H9 (cell line): ENCODE results near the gene GUCY1A1. TPM values are rescaled to one million over a fixed set of nuclear protein-coding genes. Genes with fewer than 3 reads are reported as not detected.

Experiments used
- DNase-seq: peaks from one replicate; pipeline ENCODE4 v3.0.0-alpha.2; 2017
- H2AFZ ChIP-seq: one replicate; pipeline ENCODE4 v1.6.1; 2013; ENCODE audit warnings: mild to moderate bottlenecking, low read length, control low read depth, moderate library complexity
- H2AK5ac ChIP-seq: 2 replicates; pipeline ENCODE4 v1.6.1; 2013; ENCODE audit warnings: low read length, control low read depth, mixed read lengths; ENCODE audit not compliant: insufficient read length
- H2BK120ac ChIP-seq: one replicate; pipeline ENCODE4 v1.6.1; 2013; ENCODE audit warnings: low read depth, mild to moderate bottlenecking, low read length, control low read depth, inconsistent platforms; ENCODE audit not compliant: poor library complexity, severe bottlenecking
- H2BK12ac ChIP-seq: 2 replicates; pipeline ENCODE4 v1.6.1; 2013; ENCODE audit warnings: low read length, control low read depth, mixed read lengths, low read depth; ENCODE audit not compliant: insufficient read length
- H2BK15ac ChIP-seq: 2 replicates; pipeline ENCODE4 v1.6.1; 2013; ENCODE audit warnings: low read depth, low read length, control low read depth
- H2BK20ac ChIP-seq: one replicate; pipeline ENCODE4 v1.6.1; 2013; ENCODE audit warnings: low read depth, mild to moderate bottlenecking, low read length, control low read depth, inconsistent platforms; ENCODE audit not compliant: poor library complexity, severe bottlenecking
- H2BK5ac ChIP-seq: 2 replicates; pipeline ENCODE4 v1.6.1; 2013; ENCODE audit warnings: low read length, control low read depth, mixed read lengths; ENCODE audit not compliant: insufficient read length
- H3K14ac ChIP-seq: 2 replicates; pipeline ENCODE4 v1.6.1; 2013; ENCODE audit warnings: low read length, control low read depth; ENCODE audit not compliant: insufficient read depth
- H3K18ac ChIP-seq: 2 replicates; pipeline ENCODE4 v1.6.1; 2013; ENCODE audit warnings: low read depth, mild to moderate bottlenecking, mixed read lengths, low read length, control low read depth; ENCODE audit not compliant: insufficient read length
- H3K23ac ChIP-seq: 2 replicates; pipeline ENCODE4 v1.6.1; 2013; ENCODE audit warnings: low read length, control low read depth, mixed read lengths, low read depth; ENCODE audit not compliant: insufficient read length
- H3K23me2 ChIP-seq: 2 replicates; pipeline ENCODE4 v1.6.1; 2013; ENCODE audit warnings: low read depth, mild to moderate bottlenecking, mixed read lengths, low read length, control low read depth; ENCODE audit not compliant: insufficient read length, poor library complexity, severe bottlenecking
- H3K27ac ChIP-seq: 2 replicates; pipeline ENCODE4 v1.5.1; 2013; ENCODE audit warnings: low read length, control low read depth, mixed read lengths, low read depth; ENCODE audit not compliant: insufficient read length
- H3K27me3 ChIP-seq: 2 replicates; pipeline ENCODE4 v1.6.1; 2013; ENCODE audit warnings: low read length, control low read depth, inconsistent platforms; ENCODE audit not compliant: insufficient read depth
- H3K4ac ChIP-seq: 2 replicates; pipeline ENCODE4 v1.6.1; 2013; ENCODE audit warnings: low read depth, mild to moderate bottlenecking, control low read depth, inconsistent platforms, low read length, moderate library complexity
- H3K4me1 ChIP-seq: 2 replicates; pipeline ENCODE4 v1.6.1; 2013; ENCODE audit warnings: low read length, control low read depth, inconsistent platforms; ENCODE audit not compliant: insufficient read depth
- H3K4me2 ChIP-seq: 2 replicates; pipeline ENCODE4 v1.6.1; 2013; ENCODE audit warnings: low read length, control low read depth, mixed read lengths; ENCODE audit not compliant: insufficient read length, insufficient read depth
- H3K56ac ChIP-seq: 2 replicates; pipeline ENCODE4 v1.6.1; 2013; ENCODE audit warnings: low read depth, mild to moderate bottlenecking, mixed read lengths, low read length, control low read depth; ENCODE audit not compliant: insufficient read length
- H3K79me1 ChIP-seq: 2 replicates; pipeline ENCODE4 v1.6.1; 2013; ENCODE audit warnings: low read depth, mild to moderate bottlenecking, moderate library complexity, low read length, control low read depth, inconsistent platforms; ENCODE audit not compliant: insufficient read depth, poor library complexity, severe bottlenecking
- H3K79me2 ChIP-seq: 2 replicates; pipeline ENCODE4 v1.6.1; 2013; ENCODE audit warnings: low read length, control low read depth, inconsistent platforms; ENCODE audit not compliant: insufficient read depth
- H3K9ac ChIP-seq: 2 replicates; pipeline ENCODE4 v1.6.1; 2013; ENCODE audit warnings: low read length, control low read depth, mixed read lengths; ENCODE audit not compliant: insufficient read length; ENCODE audit errors: extremely low read depth
- H3K9me3 ChIP-seq: one replicate; pipeline ENCODE4 v1.6.1; 2013; ENCODE audit warnings: low read depth, low read length, inconsistent platforms; ENCODE audit not compliant: control insufficient read depth
- H3T11ph ChIP-seq: one replicate; pipeline ENCODE4 v1.6.1; 2013; ENCODE audit warnings: mild to moderate bottlenecking, low read length, control low read depth, inconsistent platforms
- H4K20me1 ChIP-seq: one replicate; pipeline ENCODE4 v1.6.1; 2013; ENCODE audit not compliant: control insufficient read depth, insufficient read length, insufficient read depth
- H4K5ac ChIP-seq: 2 replicates; pipeline ENCODE4 v1.6.1; 2013; ENCODE audit warnings: low read depth, mild to moderate bottlenecking, mixed read lengths, low read length, control low read depth; ENCODE audit not compliant: insufficient read length
- H4K8ac ChIP-seq: replicated peaks from 2 replicates; pipeline ENCODE4 v1.6.1; 2013; ENCODE audit warnings: low read length, control low read depth, mixed read lengths, low read depth; ENCODE audit not compliant: insufficient read length
- H4K91ac ChIP-seq: 2 replicates; pipeline ENCODE4 v1.6.1; 2013; ENCODE audit warnings: low read depth, mild to moderate bottlenecking, moderate library complexity, mixed read lengths, low read length, control low read depth; ENCODE audit not compliant: insufficient read length
- H3K27ac Mint-ChIP-seq, 3 experiments: 2 replicates in 2 of 3; 3 replicates in 1 of 3; pipeline ENCODE4 v1.8.0; 2020 to 2021; ENCODE audit warnings: mixed read lengths in 3 of 3, mild to moderate bottlenecking in 1 of 3, moderate library complexity in 1 of 3
- H3K27me3 Mint-ChIP-seq: 2 replicates; pipeline ENCODE4 v1.8.0; 2021; ENCODE audit warnings: low read depth, mild to moderate bottlenecking, moderate library complexity, mixed read lengths
- H3K36me3 Mint-ChIP-seq, 3 experiments: 2 replicates in 2 of 3; 3 replicates in 1 of 3; pipeline ENCODE4 v1.8.0; 2020 to 2021; ENCODE audit warnings: low read depth in 3 of 3, mixed read lengths in 3 of 3; ENCODE audit not compliant: insufficient read depth in 1 of 3
- H3K4me1 Mint-ChIP-seq, 2 experiments: 2 replicates each; pipeline ENCODE4 v1.8.0; 2020; ENCODE audit warnings: mixed read lengths in 2 of 2
- H3K4me3 Mint-ChIP-seq, 2 experiments: 2 replicates in 1 of 2; 3 replicates in 1 of 2; pipeline ENCODE4 v1.8.0; 2020 to 2021; ENCODE audit warnings: mild to moderate bottlenecking in 2 of 2, mixed read lengths in 2 of 2, moderate library complexity in 1 of 2
- H3K9me3 Mint-ChIP-seq, 2 experiments: 2 replicates in 1 of 2; 3 replicates in 1 of 2; pipeline ENCODE4 v1.8.0; 2020; ENCODE audit warnings: mild to moderate bottlenecking in 2 of 2, mixed read lengths in 2 of 2, moderate library complexity in 1 of 2
- WGBS: extraction: QIAGEN DNeasy Blood & Tissue Kit; methylation state at CpG from one replicate; pipeline ENCODE4 v1.1.7; 2013; ENCODE audit warnings: missing lambda C conversion rate, low lambda C conversion rate, mixed read lengths; ENCODE audit not compliant: insufficient read length; ENCODE audit errors: extremely low coverage; 5-methylcytosine and 5-hydroxymethylcytosine counted together
- total RNA-seq: library from RNA; stranded (reverse); gene quantifications from 2 replicates; pipeline ENCODE4 v1.2.1, GENCODE V29; 2021
- TF ChIP-seq, protein P1 (sequence below): fragments of 200-600 bp; sonication (generic); conservative IDR thresholded peaks from 3 replicates; pipeline ENCODE4 v1.8.0; 2021; ENCODE audit warnings: antibody characterized with exemption, mild to moderate bottlenecking

The GUCY1A1 gene
- total RNA-seq, 1 experiment from 2014 or later: not detected

DNA sequence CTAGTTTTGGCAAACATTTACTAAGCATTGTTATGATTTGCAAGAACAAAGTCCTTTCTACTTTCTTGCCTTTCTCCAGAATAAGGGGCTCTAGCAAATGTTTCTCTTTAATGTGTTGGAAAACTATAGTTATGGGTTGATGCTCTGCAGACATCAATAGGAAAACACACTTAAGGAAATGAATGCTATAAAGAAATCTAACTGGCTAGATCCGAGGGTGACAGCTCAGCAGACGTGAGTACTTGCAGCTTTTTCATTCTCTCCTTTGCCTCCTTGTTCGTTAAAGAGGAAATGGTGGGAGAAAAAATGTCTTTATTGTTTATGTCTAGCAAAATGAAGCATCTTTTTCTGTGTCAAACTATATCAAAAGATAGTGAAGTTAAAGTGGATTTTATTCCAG, 98.5 kb downstream of the GUCY1A1 start:
- H3K56ac ChIP-seq: no peak overlapping the region
- no peak overlapping the region for H2BK15ac ChIP-seq
- no peak overlapping the region for H2BK12ac ChIP-seq
- no peak overlapping the region for H3K4me3 Mint-ChIP-seq
- DNase-seq: no peak
- no peak overlapping the region for H2AK5ac ChIP-seq
- no peak overlapping the region for H3K4me2 ChIP-seq
- no peak overlapping the region for H4K5ac ChIP-seq
- no peak overlapping the region for H2BK120ac ChIP-seq
- no peaks in the 10 kb centered on the region for H3K79me1 ChIP-seq
- H3K23me2 ChIP-seq: no peaks in the 10 kb centered on the region
- no peak overlapping the region for H3K23ac ChIP-seq
- H3T11ph ChIP-seq: no peak overlapping the region
- no peak overlapping the region for H3K27ac Mint-ChIP-seq
- peaks cover 16% of the 10 kb centered on the region for H3K27me3 Mint-ChIP-seq
- H3K27ac ChIP-seq: no peak overlapping the region
- no peaks in the 10 kb centered on the region for H3K4me1 ChIP-seq
- TF ChIP-seq, protein P1, sequence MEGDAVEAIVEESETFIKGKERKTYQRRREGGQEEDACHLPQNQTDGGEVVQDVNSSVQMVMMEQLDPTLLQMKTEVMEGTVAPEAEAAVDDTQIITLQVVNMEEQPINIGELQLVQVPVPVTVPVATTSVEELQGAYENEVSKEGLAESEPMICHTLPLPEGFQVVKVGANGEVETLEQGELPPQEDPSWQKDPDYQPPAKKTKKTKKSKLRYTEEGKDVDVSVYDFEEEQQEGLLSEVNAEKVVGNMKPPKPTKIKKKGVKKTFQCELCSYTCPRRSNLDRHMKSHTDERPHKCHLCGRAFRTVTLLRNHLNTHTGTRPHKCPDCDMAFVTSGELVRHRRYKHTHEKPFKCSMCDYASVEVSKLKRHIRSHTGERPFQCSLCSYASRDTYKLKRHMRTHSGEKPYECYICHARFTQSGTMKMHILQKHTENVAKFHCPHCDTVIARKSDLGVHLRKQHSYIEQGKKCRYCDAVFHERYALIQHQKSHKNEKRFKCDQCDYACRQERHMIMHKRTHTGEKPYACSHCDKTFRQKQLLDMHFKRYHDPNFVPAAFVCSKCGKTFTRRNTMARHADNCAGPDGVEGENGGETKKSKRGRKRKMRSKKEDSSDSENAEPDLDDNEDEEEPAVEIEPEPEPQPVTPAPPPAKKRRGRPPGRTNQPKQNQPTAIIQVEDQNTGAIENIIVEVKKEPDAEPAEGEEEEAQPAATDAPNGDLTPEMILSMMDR: no peak
- peaks cover 3 to 14% of the 10 kb centered on the region in 2 experiments; a peak in 3 of 4 replicates for H3K4me1 Mint-ChIP-seq
- no peaks in the 10 kb centered on the region for H3K9me3 Mint-ChIP-seq
- no peaks in the 10 kb centered on the region for H4K20me1 ChIP-seq
- H3K18ac ChIP-seq: no peak overlapping the region
- H2AFZ ChIP-seq: no peak overlapping the region
- H3K27me3 ChIP-seq: no peaks in the 10 kb centered on the region
- no peak overlapping the region for H3K14ac ChIP-seq
- no peaks in the 10 kb centered on the region for H3K79me2 ChIP-seq
- H4K8ac ChIP-seq: no peak overlapping the region
- no CpG with 5 or more reads among the region's 3 CpGs for WGBS
- H4K91ac ChIP-seq: no peak overlapping the region
- no peaks in the 10 kb centered on the region for H3K36me3 Mint-ChIP-seq
- H2BK20ac ChIP-seq: no peak overlapping the region
- H2BK5ac ChIP-seq: no peak overlapping the region
- H3K9ac ChIP-seq: no peak overlapping the region
- no peaks in the 10 kb centered on the region for H3K9me3 ChIP-seq
- H3K4ac ChIP-seq: no peak overlapping the region
